Hematopoietic multipotent progenitor cell treated with erythropoietin and hydrocortisone succinate and interleukin-3 and kit ligand, for 15 days (in vitro differentiated cells): ENCODE data around the gene FGF19.
A peak's percentile ranks its signal among the peaks of the same experiment; 100 is the strongest.
"Not testable (repeated sequence)": the region's sequence is repeated elsewhere in the genome, so short reads cannot be mapped to it uniquely, and the experiment has no call there.

Source experiments
- DNase-seq: peaks from one replicate; pipeline ENCODE4 v3.0.0-alpha.2; 2015; ENCODE audit warnings: low spot score

Gene FGF19

DNA sequence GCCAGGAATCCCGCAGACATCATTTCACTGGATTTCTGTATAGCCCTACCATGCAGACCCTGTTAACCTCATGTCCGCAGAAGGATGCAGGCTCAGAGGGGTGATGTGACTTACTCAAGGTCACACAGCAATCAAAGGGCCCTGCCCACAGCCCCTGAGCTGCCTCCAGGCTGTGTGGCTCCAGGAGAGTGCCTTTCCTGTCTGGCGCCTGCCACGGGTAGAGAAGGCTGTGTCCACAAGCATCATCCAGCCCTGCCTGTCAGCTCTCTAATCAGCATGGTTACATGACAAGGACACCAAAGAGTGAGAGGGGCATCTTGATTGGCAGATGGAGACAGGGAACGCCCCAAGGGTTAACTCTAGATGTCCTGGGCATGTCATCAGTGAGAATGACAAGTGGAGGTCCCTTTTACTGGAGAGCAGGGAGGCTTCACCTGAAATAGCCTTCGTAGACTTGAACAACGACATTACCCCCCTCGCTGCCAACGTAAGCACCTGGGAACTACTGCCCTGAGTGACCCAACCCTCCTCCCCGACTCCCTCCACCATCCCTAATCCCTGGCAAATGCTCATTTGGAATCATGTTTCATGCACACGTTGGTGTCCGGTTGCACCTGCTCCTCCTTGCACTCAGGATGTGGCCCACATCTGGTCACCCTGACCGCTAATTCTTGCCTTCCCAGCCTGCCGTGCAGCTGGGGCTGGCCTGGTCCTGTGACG is 6.9 kb downstream of the FGF19 start:
- no peak for DNase-seq

DNA sequence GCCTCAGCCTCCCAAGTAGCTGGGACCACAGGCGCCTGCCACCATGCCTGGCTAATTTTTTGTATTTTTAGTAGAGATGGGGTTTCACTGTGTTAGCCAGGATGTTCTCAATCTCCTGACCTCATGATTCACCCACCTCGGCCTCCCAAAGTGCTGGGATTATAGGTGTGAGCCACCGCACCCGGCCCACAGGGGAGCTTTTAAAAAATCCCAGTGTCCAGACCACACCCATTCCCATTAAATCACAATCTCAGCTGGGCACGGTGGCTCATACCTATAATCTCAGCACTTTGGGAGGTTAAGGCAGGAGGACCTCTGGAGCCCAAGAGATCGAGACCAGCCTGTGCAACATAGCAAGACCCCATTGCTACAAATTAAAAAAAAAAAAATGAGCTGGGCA is 7.8 kb downstream of the FGF19 start:
- DNase-seq: not testable (repeated sequence)

DNA sequence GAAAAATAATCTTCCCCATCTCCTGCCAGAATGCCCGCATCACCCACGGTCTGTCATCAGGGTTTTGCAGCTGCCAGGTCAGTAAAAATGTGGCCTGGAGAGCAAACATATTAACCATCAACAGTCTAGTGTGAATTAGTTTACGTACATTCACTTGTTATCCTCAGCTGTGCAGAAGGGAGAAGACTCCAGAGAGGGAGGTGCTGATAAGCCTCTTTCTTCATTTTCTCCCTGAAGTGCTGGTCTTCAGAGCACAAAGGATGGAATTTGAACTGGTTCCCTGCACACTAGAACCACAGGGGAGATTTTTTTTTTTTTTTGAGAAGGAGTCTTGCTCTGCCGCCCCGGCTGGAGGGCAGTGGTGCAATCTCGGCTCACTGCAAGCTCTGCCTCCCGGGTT is 8.2 kb downstream of the FGF19 start:
- no peak for DNase-seq

DNA sequence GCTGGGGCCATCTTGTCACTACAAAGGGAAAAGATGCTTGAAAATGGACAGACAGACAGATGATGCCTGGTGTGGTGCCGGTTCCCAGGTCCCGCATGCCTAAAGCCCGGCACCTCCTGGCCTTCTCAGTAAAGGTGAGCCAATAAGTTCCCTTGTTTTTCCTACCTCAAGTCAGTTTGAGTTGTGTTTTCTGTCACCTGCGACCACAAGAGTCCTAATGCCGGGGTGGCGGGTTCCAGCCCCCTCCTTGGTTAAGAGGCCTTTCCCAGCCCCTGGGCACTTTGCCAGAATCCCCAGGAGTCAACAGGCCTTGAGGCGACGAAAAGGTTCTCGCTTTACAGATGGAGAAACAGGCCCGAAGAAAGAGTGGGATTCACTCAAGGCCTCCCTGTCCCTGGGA is 9.0 kb downstream of the FGF19 start:
- DNase-seq: no peak

DNA sequence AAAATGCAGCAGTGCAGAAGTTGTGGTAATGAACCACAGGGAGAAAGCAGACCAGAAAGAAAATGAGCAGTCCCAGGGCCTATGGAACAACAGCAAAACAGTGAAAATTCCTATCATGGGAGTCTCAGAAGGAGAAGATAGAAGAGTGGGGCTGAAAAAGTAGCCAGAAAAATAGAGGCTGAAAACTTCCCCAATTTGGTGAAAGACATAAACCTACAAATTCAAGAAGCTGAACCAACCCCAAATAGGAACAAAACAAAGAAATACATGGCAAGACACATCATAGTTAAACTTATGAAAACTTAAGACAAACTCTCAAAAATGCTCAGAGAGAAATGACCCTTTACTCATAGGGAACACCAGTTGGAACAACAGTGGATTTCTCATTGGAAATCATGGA is 11.4 kb downstream of the FGF19 start:
- no peak for DNase-seq

DNA sequence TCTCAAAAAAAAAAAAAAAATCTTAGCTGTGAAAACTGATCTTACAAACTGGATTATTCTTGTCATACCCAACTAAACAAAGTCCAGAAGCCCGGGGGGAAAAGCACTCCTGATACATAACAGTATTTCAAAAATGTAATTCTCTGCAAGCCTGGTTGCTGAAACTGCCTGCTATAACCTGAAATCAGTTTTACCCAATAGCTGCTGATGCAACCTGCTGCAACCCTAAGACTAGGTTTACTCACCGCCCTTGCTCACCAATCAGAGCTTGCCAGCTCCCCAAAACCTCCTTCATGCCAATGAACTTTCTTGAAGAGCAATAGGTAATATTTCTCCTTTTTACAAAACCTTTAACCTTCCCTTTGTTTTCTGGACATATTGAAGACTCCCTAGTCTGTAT is 12.4 kb downstream of the FGF19 start:
- DNase-seq: peak; percentile 11

DNA sequence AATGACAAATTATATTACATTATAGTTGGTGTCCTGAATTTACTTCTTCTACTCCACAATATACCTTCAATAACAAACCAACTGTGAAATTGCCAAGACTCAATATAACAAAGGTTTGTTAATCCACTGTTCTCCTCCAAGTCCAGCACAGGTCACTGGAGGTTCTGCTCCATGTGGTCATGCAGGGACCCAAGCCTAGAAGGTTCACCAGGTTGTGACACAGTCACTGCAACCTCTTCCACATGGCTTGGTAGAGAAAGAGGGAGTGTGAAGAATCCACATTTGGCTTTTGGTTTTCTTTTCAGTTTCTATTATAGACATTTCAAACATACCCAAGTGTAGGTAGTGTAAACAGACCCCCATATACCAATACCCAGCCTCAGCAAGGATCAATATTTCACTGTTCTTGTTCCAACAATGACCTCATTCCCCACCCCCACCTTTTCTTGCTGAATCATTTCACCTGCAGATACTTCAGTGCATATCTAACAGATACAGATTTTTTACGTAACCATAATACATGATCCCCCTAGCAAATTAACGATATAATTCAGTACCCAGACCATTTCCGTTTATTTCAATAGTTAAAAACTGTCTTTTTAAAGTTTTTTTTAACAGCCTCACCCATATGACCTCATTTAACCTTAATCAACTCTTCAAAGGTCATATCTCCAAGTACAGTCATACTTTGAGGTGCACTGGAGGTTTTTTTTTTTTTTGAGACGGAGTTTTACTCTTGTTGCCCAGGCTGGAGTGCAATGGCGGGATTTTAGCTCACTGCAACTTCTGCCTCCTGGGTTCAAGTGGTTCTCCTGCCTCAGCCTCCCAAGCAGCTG is 14.1 kb downstream of the FGF19 start:
- no peak for DNase-seq

DNA sequence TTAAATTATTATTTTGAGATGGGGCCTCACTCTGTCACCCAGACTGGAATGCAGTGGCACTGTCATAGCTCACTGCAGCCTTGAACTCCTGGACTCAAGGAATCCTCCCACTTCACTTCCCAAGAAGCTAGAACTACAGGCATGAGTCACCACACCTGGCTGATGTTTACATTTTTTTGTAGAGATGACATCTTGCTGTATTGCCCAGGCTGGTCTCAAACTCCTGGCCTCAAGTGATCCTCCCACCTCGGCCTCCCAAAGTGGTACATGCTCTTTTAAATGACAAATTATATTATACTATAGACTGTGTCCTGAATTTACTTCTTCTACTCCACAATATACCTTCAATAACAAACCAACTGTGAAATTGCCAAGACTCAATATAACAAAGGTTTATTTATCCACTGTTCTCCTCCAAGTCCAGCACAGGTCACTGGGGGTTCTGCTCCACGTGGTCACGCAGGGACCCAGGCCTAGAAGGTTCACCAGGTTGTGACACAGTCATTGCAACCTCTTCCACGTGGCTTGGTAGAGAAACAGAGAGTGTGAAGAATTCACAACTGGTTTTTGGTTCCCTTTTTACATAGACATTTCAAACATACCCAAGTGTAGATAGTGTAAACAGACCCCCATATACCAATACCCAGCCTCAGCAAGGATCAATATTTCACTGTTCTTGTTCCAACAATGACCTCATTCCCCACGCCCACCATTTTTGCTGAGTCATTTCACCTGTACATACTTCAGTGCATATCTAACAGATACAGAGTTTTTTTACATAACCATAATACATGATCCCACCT is 15.7 kb downstream of the FGF19 start:
- not testable (repeated sequence) for DNase-seq

DNA sequence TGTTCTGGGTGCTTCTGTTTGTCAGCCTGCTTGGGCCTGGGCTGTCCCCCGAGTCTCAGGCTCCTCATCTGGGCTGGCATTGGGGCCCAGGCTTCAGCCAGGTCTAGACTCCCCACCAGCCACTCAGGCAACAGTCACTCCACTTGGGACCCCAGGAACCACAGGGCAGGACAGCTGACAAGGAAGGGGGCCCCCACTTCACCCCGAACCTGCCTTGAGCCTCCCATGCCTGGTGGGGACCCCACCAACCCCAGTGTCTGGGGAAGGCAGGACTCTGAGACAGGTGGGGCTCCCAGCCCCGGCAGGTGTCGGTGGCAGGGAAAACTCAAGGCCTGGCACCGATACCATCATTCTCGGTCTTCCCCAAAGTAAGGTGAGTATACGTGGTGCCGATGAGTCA is 17.0 kb downstream of the FGF19 start:
- DNase-seq: no peak

DNA sequence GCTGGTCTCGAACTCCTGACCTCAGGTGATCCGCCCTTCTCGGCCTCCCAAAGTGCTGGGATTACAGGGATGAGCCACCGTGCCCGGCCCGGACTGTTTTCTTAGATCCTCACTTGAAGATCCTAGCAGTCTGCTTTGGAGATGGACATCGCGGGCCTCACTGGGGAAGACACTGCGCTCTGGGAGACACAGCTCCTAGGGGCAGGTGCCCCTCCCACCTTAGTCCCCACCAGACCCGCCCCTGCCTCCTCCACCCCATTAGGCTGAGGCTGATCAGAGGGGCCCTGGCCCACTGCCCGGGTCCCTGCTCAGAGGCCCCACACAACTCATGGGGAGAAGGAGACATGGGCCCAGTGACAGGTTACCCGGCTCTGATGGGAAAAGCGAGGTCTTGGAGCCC is 17.4 kb downstream of the FGF19 start:
- DNase-seq: no peak

DNA sequence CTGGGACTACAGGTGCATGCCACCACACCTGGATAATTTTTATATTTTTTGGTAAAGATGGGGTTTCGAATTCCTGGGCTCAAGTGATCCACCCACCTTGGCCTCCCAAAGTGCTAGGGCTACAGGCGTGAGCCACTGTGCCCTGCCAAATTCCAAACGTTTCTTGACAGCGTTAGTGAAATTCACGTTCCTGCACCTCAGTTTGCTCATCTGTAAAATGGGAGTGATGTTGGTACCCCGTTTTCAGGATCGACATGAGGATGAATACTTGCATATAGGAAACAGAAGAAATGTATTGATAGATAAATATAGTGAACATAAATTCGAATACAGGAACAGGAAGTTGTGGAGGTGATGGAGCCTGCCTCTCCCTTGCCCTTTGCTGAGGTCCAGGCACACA is 18.5 kb downstream of the FGF19 start:
- no peak for DNase-seq

DNA sequence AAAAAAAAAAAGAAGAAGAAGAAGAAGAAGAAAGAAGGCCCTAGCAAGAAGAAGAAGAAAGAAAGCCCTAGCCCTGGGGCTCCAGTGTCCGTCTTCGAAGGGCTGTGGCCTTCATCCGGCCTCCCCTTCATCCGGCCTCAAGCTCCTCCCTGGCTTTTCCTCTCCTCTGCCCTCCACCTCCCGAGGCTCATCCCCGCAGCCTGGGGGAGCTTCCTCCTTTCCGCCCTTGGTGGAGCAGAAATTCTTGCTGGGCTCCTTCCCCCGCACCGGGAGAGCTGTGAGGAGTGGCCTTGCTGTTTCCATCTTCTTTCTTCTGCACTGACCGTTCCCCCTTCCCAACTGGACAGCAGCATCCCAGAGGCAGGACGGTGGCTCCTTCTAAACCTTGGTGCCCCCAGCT is 19.2 kb downstream of the FGF19 start:
- DNase-seq: no peak

DNA sequence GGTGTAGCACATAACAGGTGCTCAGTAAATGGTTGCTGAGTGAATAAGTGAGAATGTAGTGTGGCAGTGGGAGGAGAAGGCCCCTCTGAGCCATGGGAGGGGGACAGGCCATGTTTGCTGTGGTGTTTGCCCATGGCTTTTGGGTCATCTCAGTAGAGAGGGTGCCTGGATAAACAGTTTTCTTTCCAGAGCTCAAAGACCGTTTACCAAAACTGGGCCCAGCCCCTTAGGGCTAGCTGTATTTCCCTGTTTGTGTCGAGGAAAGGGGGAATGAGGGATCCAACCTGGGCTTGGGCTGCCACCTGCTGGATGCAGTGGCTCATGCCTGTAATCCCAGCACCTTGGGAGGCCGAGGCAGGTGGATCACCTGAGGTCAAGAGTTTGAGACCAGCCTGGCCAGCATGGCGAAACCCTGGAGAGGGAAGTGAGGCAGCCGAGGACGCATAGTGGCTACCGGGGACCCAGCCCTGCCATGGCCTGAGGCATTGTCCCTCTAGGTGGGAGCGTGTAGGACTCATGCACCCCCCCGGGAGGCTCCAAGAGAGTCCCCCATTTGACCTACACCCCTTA is 20.0 kb downstream of the FGF19 start:
- DNase-seq: no peak

DNA sequence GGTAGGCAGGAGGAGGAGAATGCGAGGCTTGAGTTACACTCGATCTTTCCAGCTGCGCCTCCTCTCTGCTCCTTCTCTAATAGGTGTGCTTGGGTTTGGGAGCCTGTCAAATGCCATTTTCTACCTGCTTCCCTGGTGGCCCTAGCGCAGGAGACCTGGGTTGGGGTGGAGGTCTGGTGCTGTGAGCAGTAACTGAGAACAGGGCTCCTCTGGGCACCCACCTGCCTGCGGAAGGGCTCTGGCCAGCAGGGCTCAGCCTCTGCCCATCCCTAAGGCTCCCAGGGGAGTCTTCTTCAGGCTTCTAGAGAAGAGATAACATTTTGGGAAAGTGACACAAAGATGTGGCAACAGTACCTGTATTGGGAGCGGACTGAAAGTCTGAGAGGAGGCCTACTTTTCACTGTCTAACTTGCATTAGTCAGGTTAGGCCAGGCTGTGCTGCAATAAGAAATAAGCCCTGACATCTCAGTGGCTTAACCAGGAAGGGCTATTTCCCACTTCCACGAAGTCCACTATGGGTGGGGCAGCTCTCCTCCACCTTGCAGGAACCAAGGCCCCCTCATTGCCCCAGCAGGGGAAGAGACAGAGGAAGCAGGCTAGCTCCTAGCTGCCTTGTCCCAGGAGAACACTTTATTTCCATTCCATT is 21.0 kb downstream of the FGF19 start:
- DNase-seq: no peak

DNA sequence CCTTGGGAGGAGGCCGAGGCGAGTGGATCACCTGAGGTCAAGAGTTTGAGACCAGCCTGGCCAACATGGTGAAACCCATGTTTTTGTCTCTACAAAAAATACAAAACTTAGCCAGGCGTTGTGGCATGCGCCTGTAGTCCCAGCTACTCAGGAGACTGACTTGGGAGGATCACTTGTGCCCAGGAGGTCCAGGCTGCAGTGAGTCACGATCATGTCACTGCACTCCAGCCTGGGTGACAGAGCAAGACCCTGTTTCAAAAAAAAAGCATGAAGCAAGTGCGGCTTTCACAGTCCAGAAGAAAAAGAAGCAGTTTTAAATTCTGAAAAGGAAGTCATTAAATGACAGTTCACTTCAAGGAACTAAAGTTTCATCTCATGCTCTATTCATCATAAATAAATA is 21.6 kb downstream of the FGF19 start:
- DNase-seq: no peak

DNA sequence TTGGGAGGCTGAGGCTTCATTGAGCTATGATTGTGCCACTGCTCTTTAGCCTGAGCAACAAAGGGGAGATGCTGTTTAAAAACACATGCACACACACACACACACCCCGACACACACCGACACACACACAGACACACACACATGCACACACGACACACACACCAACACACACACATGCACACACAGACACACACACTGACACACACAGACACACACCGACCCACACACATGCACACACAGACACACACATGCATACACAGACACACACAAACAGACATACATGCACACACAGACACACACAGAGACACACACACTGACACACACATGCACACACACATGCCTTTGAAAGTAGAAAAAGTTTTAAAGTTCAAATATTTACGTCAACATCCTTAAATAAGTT is 23.1 kb downstream of the FGF19 start:
- no peak for DNase-seq

DNA sequence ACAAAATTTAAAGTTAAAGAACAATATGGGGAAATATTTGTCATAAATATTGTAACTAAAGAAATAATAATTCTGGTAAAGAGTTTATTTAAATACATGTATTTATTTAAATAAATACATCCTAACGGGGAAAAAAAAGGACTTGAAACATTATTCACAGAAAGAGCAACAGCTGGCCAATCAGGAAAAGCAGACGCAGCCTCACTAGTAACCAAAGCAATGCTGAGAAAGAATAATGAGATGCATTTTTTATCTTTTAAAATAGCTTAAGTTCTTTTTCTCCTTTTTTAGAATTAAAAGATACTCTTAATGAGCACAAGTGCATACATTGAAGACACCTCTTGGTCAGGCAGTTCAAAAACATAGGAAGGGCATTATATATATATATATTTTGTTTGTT is 26.1 kb downstream of the FGF19 start:
- no peak for DNase-seq

DNA sequence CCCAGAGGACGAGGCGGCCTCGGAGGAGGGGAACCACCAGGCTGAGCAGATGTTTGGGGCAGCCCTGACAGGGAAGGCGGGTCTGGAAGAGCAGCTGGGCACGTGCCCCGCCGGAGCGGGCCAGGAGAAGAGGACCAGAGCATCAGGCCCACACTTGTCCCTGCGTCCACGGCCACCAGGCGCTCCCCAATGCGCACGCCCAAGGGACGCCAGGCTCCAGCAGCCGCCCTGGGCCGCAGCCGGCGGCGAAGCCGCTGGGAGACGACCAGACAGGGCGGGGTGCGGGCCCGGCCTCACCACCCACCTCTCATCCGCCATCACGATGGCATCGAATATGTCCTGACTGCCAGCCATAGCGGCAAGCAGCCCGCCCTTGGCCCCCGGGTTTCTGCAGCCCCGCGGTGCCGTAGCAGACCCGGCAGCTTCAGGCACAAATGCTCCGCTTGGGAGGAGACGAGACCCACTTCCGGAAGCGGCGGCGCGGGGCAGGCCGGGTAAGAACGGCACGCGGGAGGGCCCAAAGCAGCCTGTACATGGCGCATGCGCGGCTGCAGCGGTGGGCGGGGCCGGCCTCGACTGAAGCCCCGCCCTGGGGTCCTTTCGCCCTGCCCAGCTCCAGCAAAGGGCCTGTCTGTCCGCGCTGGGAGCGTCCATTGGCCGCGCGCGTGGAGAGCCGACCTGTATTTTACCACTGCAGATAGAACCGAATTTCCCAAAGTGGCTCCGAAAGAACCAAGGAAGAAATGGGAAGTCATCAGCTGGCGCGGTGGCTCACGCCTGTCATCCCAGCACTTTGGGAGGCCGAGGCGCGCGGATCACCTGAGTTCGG is 28.7 kb downstream of the FGF19 start, which contains the start of gene LTO1:
Gene LTO1, minus strand, starts transcription at position 468 of the 829 bp plus-strand sequence. Its CDS starts 114 bp downstream, at position 354.
- DNase-seq: peak; percentile 94

DNA sequence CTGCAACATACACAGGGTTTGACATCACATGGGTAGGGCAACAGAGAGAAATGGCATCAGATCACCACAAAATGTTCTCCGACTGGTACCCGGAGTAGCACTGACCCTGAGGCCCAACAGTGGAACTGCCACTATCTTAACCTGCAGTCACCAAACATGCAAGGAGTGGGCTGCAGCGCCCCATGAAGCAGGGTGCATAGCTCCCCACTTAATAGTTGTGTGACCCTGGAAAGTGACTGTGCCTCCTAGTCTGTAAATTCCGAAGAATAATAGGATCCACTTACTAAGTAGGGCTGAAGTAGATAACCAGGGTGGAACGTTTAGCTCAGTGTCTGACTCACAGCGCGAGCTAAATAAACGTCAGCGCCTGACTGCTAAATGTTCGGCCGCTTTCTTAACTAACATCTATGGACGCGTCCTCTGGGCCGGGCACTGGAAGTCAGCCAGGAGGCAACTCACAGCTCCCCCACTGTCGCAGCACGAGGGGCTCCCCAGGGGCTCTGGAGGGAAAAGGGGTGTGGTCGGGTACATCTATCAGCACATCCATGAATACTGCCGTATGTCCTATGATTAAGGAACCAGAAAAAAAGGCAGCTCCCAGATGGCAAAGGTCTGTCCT is 29.4 kb downstream of the FGF19 start:
- peak; percentile 73 for DNase-seq

DNA sequence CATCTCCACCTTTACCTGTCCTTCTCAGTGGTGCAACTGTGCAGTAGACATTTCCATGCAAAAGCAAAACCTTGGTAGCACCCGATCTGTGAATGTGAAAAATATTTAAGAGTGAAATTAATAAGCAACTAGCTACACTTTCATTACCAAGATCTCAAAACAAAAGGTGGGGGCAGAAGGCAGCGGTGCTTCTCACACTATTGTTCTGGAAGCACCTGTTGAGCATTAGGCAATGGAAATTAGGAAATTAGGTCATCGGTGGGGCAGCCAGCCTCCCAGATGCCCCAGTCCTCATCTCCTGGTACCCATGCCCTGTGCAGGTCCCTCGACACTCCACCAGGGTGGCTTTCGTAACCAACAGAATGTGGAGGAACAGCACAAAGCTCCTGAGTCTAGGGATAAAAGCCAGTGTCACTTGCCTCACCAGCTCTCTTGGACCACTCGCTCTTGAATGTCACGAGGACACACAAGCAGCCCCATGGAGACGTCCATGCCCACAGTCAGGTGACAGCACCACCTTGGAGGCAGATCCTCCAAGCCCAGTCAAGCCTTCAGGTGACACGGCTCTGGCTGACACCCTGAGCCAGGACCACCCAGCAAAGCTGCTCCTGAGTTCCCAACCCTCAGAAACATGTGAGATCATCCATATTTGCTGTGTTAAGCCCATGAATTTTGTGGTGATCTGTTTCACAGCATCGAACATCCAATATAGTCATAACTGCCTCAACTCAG is 31.9 kb downstream of the FGF19 start:
- no peak for DNase-seq
